B cell (primary cell): ENCODE data around the gene ZBTB16. TPM values are rescaled to one million over a fixed set of nuclear protein-coding genes. Genes with fewer than 3 reads are reported as not detected.

ENCODE experiments used
- ATAC-seq: fragments of 200-7000 bp; cut with Tn5 transposase; one replicate; pipeline ENCODE4 v1.10.0; 2021; ENCODE audit warnings: low read depth, mild to moderate bottlenecking, moderate number of reproducible peaks, moderate library complexity
- CTCF ChIA-PET: fragments of 350-600 bp; sonication (Branson Sonifier 250); formaldehyde crosslinking; loops from one replicate; lab custom pipeline; 2021; ENCODE audit warnings: antibody characterized with exemption, inconsistent platforms; lab: Charles Lee
- POLR2A ChIA-PET: fragments of 350-600 bp; sonication (Branson Sonifier 250); formaldehyde crosslinking; loops from one replicate; lab custom pipeline; 2021; ENCODE audit warnings: antibody characterized with exemption; lab: Charles Lee
- DNase-seq: peaks from one replicate; pipeline ENCODE4 v3.0.0; 2013
- H2AFZ ChIP-seq: 2 replicates; pipeline ENCODE4 v1.6.1; 2012; ENCODE audit warnings: mild to moderate bottlenecking, low read depth, low read length; ENCODE audit not compliant: insufficient read depth, poor library complexity, severe bottlenecking
- H3K27ac ChIP-seq, 2 donors: 1 replicate in 1 of 2; 2 replicates in 1 of 2; pipeline ENCODE4 v1.5.1; 2012 to 2013; ENCODE audit warnings: low read length in 2 of 2, mild to moderate bottlenecking in 2 of 2, moderate library complexity in 1 of 2
- H3K27me3 ChIP-seq, 4 experiments: fragments of 200-600 bp in 1 of 4; sonication (generic) in 1 of 4; replicated peaks in 1 of 4; 1 replicate in 2 of 4; 2 replicates in 2 of 4; pipeline versions ENCODE4 v1.6.1 to v1.7.0; 2013 to 2016; ENCODE audit warnings: low read length in 3 of 4, mild to moderate bottlenecking in 2 of 4, mixed read lengths in 1 of 4, moderate library complexity in 1 of 4; ENCODE audit not compliant: insufficient read depth in 4 of 4, control insufficient read depth in 3 of 4; ENCODE audit errors: control extremely low read depth in 1 of 4
- H3K36me3 ChIP-seq, 2 experiments: replicated peaks in 1 of 2; 1 replicate in 1 of 2; 2 replicates in 1 of 2; pipeline versions ENCODE4 v1.6.1 to v1.7.1; 2013; ENCODE audit warnings: low read length in 1 of 2; ENCODE audit not compliant: insufficient read depth in 2 of 2, control insufficient read depth in 1 of 2; ENCODE audit errors: control extremely low read depth in 1 of 2, extremely low read depth in 1 of 2
- H3K4me1 ChIP-seq, 2 donors: fragments of 200-600 bp in 1 of 2; sonication (generic) in 1 of 2; 1 replicate in 1 of 2; 2 replicates in 1 of 2; pipeline versions ENCODE4 v1.5.1 to v1.6.1; 2013 to 2017; ENCODE audit warnings: low read length in 2 of 2; ENCODE audit not compliant: control insufficient read depth in 2 of 2, insufficient read depth in 2 of 2
- H3K4me2 ChIP-seq: replicated peaks from 2 replicates; pipeline ENCODE3; 2012; ENCODE audit warnings: mild to moderate bottlenecking, low read depth, low read length; ENCODE audit not compliant: poor library complexity, severe bottlenecking
- H3K4me3 ChIP-seq, 5 experiments: fragments of 200-600 bp in 1 of 5; sonication (generic) in 1 of 5; 1 replicate in 3 of 5; 2 replicates in 2 of 5; pipeline versions ENCODE4 v1.5.1 to v1.7.0; 2011 to 2016; ENCODE audit warnings: low read length in 4 of 5, mild to moderate bottlenecking in 4 of 5, low read depth in 2 of 5, control low read depth in 1 of 5, moderate library complexity in 1 of 5; ENCODE audit not compliant: insufficient read depth in 1 of 5; ENCODE audit errors: control extremely low read depth in 1 of 5, extremely low read depth in 1 of 5
- H3K79me2 ChIP-seq: fragments of 200-600 bp; sonication (generic); one replicate; pipeline ENCODE4 v1.6.0; 2016; ENCODE audit warnings: low read length; ENCODE audit not compliant: control insufficient read depth, insufficient read depth
- H3K9ac ChIP-seq: fragments of 200-600 bp; sonication (generic); 2 replicates; pipeline ENCODE4 v1.6.1; 2017; ENCODE audit warnings: mild to moderate bottlenecking, low read length, moderate library complexity
- H3K9me3 ChIP-seq, 3 donors: one replicate each; pipeline versions ENCODE4 v1.6.1 to v1.7.1; 2013; ENCODE audit warnings: low read length in 2 of 3; ENCODE audit not compliant: control insufficient read depth in 2 of 3, insufficient read depth in 1 of 3; ENCODE audit errors: control extremely low read depth in 1 of 3
- H4K20me1 ChIP-seq: 2 replicates; pipeline ENCODE4 v1.6.0; 2012; ENCODE audit warnings: mild to moderate bottlenecking, low read length; ENCODE audit not compliant: insufficient read depth, control insufficient read depth, poor library complexity, severe bottlenecking
- H3K27ac Mint-ChIP-seq: one replicate; pipeline ENCODE4 v1.8.0; 2021; ENCODE audit warnings: mixed read lengths
- H3K27me3 Mint-ChIP-seq: one replicate; pipeline ENCODE4 v1.8.0; 2021; ENCODE audit warnings: mixed read lengths
- H3K4me1 Mint-ChIP-seq: one replicate; pipeline ENCODE4 v1.8.0; 2021; ENCODE audit warnings: mixed read lengths
- H3K4me3 Mint-ChIP-seq: one replicate; pipeline ENCODE4 v1.8.0; 2021; ENCODE audit warnings: mixed read lengths
- H3K9me3 Mint-ChIP-seq: one replicate; pipeline ENCODE4 v1.8.0; 2022; ENCODE audit warnings: mixed read lengths; ENCODE audit not compliant: insufficient read depth
- EZH2 ChIP-seq: IDR thresholded peaks from 2 replicates; pipeline ENCODE4 v1.6.1; 2012; ENCODE audit warnings: borderline replicate concordance, low read depth, mild to moderate bottlenecking, moderate library complexity, low read length; ENCODE audit not compliant: insufficient read depth, poor library complexity, severe bottlenecking
- WGBS: methylation state at CpG from one replicate; pipeline ENCODE4 v1.1.5; 2013; ENCODE audit warnings: missing lambda C conversion rate; ENCODE audit not compliant: insufficient coverage; 5-methylcytosine and 5-hydroxymethylcytosine counted together
- intact Hi-C: fragments of 100-400 bp; cut with micrococcal nuclease; formaldehyde crosslinking; loops from one replicate; pipeline ENCODE4 v1.10.0; 2022
- polyA plus RNA-seq: library from polyadenylated mRNA; depleted of rRNA; stranded (reverse); fragments of >200 nt; gene quantifications from 2 replicates; pipeline ENCODE4 v1.2.3, GENCODE V29; 2012
- total RNA-seq, 2 donors: library from RNA; stranded (reverse); fragments of 120-200 nt in 1 of 2; gene quantifications; 1 replicate in 1 of 2; 2 replicates in 1 of 2; pipeline versions ENCODE4 v1.2.3 to v1.2.4, GENCODE V29; 2013 to 2022
- TF ChIP-seq, protein P1 (sequence below): fragments of 200-600 bp; IDR thresholded peaks from one replicate; pipeline ENCODE4 v1.8.0; 2022; ENCODE audit warnings: antibody characterized with exemption, mild to moderate bottlenecking

The ZBTB16 gene
- total and polyA plus RNA-seq, 2 donors (not counting 1 experiment from before 2014, with no cell fraction given), result 16.0 to 20.6 TPM

DNA sequence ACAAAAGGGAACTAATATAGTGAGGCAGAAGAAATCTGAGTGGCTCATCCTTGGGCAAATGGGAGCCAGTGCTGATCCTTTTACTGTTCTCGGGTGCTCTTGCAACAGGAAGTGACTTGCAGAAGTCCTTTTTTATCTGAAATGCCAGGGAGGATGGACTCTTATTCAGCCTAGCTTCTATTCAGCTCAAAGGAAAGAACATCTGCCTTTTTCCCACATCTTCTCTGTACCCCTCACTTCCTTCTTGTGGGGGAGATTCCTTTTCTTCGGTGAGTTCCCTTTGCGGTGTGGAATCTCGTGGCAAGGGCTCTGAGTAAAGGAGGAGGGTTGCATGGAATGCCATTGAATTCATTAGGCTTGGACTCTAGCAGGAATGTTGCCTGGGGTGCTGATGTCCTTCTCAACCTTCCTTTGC, 76.2 kb downstream of the ZBTB16 start:
- ChIA-PET CTCF (interaction anchor here (0.6 to 2.4 kb wide), 5 partner anchors 9 to 141 kb away, joined by 3 to 12 read pairs (median 3); no protein-coding TSS in a partner anchor), POLR2A (interaction anchor here (1.6 kb wide), 1 partner anchor 19 kb away, joined by 3 read pairs; no protein-coding TSS in a partner anchor)
- Histone ChIP-seq H2AFZ (no peak overlapping the region), H4K20me1 (no peaks in the 10 kb centered on the region), H3K9ac (no peak overlapping the region), H3K9me3 (no peaks in the 10 kb centered on the region), H3K4me2 (no peak overlapping the region), H3K27me3 (peaks cover 0 to 4% (median 1%) of the 10 kb centered on the region in 4 experiments), H3K79me2 (peaks cover 8% of the 10 kb centered on the region), H3K4me3 (no peak overlapping the region), H3K36me3 (no peaks in the 10 kb centered on the region), H3K27ac (no peak overlapping the region), H3K4me1 (peaks cover 39 to 42% of the 10 kb centered on the region in 2 donors)
- Mint-ChIP-seq H3K4me3 (no peak overlapping the region), H3K9me3 (no peaks in the 10 kb centered on the region), H3K27ac (no peak overlapping the region), H3K27me3 (peaks cover 15% of the 10 kb centered on the region), H3K4me1 (peaks cover 44% of the 10 kb centered on the region)
- ATAC-seq (no peak), DNase-seq (no peak)
- intact Hi-C loops, result no loop called here
- TF ChIP-seq, protein P1, sequence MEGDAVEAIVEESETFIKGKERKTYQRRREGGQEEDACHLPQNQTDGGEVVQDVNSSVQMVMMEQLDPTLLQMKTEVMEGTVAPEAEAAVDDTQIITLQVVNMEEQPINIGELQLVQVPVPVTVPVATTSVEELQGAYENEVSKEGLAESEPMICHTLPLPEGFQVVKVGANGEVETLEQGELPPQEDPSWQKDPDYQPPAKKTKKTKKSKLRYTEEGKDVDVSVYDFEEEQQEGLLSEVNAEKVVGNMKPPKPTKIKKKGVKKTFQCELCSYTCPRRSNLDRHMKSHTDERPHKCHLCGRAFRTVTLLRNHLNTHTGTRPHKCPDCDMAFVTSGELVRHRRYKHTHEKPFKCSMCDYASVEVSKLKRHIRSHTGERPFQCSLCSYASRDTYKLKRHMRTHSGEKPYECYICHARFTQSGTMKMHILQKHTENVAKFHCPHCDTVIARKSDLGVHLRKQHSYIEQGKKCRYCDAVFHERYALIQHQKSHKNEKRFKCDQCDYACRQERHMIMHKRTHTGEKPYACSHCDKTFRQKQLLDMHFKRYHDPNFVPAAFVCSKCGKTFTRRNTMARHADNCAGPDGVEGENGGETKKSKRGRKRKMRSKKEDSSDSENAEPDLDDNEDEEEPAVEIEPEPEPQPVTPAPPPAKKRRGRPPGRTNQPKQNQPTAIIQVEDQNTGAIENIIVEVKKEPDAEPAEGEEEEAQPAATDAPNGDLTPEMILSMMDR, result no peak
- no peak for TF ChIP-seq EZH2
- no CpG with 5 or more reads among the region's 4 CpGs for WGBS
